Stimulated activated CD4-positive, alpha-beta T cell treated with anti-CD3 and anti-CD28 coated beads, TNF-alpha, amount 100 ng/mL, for 4 hours (primary cell): ENCODE measurements around the gene CORIN.
"Not testable (repeated sequence)": the region's sequence is repeated elsewhere in the genome, so short reads cannot be mapped to it uniquely, and the experiment has no call there.

ENCODE experiments used
- DNase-seq, 3 experiments: peaks; one replicate each; pipeline ENCODE4 v3.0.0-alpha.2; 2020; ENCODE audit warnings: low read depth in 3 of 3

The CORIN gene

GRCh38 chr4:47721485-47721884 lies 116.4 kb downstream of the CORIN start:
- DNase-seq = no peak

- no peak for DNase-seq
These were observed 117.1 kb downstream of the CORIN start for GRCh38 chr4:47720787-47721186.

GRCh38 chr4:47719576-47719975 lies 118.3 kb downstream of the CORIN start:
- DNase-seq = no peak

DNA sequence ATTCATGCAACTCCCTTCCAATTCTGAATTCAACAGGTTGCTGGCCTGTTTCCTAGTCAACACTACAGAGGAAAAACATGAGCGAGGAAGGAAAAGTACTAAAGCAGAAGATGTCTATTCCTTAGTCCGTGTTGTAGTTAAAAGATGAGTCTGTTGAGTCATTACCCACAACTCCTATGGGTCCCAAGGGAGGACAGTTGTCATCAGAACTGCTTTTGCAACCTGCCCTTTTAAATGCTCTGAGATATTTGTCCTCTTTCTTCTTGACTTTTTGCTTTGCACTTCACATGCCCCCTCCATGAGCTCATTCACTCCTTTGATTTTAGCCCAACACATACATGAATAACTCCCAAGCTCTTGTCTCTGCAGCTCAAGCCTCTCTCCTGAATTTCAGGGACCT lies 119.2 kb downstream of the CORIN start:
- DNase-seq = no peak

DNA sequence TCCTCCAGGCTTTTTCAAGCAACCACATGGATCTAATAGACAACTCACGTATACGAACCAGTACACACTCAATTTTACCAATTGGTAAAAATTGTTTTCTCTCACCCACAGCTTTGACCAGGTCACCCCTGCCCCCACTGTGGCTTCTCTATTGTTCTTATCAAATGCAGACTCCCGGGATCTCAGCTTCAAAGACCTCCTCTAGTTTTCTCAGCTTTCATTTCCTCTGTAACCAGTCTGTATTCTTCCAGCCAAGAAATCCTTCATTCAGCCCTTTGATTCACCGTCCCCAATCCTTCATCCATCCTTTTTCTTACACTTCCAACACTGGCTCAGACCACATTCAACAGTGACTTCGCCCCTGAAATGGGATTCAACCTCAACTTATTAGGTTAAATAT lies 120.7 kb downstream of the CORIN start:
- no peak for DNase-seq

DNA sequence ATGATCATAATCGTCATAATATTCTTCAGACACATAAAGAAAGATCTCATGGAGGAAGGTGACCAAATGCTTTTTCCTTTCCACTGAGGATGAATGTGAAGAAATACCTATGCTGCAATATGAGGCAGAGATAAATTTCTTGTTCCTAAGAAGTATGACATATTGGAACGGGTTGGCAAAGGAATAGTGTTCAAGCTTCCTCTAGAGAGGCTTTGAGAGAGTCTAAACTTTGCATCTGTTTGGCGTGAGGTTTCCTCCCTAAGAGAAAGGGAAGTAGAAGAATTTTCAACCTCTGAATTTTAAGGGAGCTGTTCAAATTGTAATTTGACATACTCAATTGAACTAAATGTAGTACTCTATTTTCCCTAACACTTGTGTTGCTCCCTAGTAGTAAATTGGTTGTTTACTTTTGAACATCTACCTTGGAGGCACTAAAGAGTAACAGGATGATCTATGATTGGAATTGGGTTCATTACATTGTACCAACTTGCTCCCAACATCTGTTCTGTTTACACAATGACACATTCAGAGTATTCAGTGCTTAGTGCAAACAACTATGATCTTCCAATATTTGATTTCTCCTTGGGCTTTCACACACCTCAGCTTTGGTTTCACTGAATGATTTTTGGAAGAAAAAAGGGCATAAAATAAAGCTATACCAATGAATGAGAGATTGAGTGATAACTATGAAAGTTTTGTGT lies 122.0 kb downstream of the CORIN start:
- no peak for DNase-seq

DNA sequence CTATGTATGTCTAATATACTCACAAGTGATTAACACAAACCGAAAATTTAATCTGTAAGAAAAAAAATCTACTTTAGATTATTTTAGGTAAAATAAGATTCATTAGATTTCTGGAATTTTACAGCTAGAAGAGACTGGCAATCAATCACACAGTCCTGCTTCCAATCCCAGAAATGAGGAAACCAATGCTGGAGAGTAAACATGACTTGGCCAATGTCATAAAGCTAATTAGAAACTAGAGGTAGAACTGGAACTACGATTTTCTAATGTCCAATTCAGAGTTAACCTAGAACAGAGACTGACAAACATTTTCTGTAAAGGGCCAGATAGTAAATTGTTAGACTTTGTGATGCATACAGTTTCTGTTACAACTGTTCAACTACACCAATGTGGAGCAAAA lies 123.6 kb downstream of the CORIN start:
- DNase-seq = no peak

DNA sequence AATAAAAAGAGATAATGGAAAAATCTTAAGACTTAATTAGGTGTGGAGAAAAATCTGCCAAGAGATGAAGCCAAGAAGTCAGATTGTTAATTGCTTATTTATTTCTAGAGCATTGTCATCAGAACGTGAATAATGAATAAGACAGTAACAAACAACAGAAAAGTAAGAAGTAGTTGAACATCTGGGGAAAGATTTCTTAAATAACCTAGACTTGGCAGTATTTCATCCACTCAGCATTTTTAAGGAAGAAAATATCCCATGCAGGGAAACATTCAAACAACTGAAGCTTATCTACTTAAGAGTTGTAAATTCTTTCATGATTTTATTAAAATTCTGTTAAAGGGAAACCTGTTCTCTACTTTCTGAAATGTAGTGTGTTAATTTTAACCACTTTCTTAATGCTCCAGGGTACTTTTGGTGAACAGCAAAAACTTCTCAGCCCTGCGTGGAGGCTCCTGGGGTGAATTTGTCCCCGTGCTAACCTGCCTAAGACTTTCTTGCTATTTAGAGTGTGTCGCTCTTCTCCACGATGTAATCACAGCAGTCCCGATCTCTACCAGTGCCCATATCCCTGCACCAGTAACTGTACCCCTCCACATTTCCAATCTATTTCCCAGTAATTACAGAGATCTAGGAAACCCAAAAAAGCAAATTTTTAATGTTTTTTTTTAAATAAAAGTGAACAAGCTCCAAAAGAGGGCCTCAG lies 124.6 kb downstream of the CORIN start:
- no peak for DNase-seq

GRCh38 chr4:47711646-47712045 lies 126.2 kb downstream of the CORIN start:
- no peak for DNase-seq

DNA sequence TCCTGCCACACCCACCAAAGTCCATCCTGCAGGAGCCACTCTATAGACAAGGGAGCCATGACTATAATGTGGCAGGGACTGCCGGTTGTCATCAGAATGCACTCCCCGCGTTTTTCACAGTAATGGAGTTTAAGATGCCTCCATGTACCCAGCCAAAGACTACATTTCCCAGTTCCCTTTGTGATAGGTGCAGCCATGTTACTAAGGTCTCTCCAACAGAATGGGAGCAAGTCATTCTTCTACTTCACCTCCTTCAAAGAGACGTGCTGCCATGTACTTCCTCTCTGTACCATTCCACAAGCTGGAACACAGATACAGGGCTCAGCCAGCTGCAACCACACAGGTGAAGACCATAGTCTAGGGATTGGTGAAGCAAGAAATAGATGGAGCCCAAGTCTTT lies 126.7 kb downstream of the CORIN start:
- no peak for DNase-seq

GRCh38 chr4:47706352-47706751 lies 131.5 kb downstream of the CORIN start:
- DNase-seq = not testable (repeated sequence)

- DNase-seq = no peak
These were observed 132.4 kb downstream of the CORIN start for GRCh38 chr4:47705326-47705981.

DNA sequence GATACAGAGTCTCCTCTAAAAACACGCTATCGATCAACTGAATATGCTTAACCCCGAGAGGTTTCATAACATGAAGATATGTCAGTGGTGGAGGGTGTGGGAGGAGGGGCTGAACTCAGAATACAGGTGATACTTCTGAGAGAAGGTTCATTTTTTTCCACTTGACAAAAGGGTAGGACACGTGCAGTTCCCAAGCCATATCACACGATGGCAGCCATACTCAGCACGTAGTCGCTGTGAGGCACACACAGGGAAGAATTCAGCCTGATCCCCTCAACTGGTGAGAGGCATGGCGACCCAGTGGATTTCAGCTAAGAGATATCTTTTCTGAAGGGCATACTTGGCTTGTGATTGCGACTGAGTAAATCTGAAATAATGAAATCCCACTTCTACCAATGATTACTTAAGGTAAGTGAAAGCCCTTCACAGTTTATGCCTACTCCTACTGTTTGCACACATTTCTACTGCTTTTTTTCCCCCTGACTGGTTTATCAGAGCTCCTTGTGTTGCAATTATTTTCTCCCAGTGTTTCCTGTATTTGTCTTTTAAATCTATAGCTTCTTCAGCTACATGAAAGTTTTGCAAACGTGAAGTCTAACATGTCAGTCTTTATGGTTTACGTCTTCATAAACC lies 133.1 kb downstream of the CORIN start:
- DNase-seq = no peak

DNA sequence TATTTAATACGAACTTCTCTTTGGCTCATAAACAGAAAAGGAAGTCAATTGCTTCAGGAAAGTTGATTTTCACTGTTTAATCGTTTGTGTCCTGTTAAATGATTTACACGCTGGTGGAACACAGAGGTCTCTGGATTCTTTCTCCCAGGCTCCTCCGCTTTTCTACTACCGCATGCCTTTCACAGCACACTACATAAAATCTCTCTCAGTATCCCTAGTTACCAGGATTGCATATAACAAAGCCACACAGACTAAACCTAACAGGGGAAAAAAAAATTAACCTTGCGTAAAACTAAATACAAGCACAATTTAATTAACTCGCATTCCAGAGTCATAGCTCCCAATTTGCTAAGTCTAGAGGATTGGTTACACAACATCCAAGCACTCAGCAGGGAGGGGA lies 133.9 kb downstream of the CORIN start:
- no peak for DNase-seq

- DNase-seq = no peak
These were observed 134.9 kb downstream of the CORIN start for GRCh38 chr4:47703008-47703407.

DNA sequence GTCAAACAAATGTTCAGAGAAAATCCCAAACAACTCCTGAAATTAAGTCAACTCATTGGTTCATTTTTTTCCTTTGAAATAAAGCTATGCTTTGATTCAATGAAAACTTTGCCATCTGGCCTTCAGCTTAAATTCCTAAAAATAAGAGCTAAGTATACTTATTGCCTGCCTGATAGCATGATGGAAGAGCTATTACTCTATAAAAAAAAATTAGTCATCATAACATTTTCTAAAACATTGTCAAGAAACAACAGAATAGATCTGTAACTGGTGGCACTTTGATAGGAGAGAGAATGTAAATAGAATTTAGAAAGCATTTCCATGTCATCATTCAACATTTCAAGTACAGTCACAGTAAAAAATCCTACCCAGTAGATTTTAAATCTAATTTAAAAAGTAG lies 136.6 kb downstream of the CORIN start:
- no peak for DNase-seq

GRCh38 chr4:47698837-47699236 lies 139.0 kb downstream of the CORIN start:
- DNase-seq = no peak

- no peak for DNase-seq
These were observed 141.0 kb downstream of the CORIN start for GRCh38 chr4:47696823-47697222.

GRCh38 chr4:47695260-47695659 lies 142.6 kb downstream of the CORIN start:
- no peak for DNase-seq

DNA sequence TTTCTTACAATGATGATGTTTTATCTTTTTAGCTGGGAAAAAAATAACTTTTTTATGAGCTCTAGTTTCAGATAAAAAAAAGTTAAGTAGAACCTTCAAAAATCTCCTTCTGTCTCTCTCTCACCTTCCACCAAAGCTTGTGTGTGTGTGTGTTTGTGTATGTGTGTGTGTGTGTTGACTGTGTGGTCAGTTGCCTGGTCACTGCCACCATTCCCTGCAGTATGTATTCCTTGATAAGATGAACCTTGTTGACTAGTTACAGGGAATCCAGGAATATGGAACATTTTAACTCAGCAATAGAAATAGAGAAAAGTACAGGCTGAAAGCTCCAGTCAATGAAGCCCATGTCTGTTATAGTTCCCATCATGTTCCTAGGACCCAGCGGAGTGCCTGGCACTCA lies 143.5 kb downstream of the CORIN start:
- no peak for DNase-seq

DNA sequence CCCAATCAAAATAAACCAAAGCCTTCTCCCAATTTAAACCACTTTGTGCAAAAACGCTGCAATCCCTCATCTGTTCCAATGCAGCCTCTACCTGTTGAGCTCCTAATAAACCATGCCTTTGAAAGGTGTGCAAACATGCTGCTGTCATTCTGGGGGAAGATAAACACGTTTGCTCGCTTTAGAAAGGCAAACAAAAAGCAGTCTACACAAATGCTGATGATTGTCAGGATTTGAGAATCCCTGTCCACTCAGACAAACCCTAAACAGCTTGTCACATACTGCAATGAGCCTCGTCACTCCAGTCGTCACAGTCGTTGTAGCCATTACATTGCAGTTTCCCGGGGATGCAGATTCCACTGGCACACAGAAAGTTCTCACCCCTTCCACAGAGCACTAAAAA lies 145.2 kb downstream of the CORIN start:
- no peak for DNase-seq

DNA sequence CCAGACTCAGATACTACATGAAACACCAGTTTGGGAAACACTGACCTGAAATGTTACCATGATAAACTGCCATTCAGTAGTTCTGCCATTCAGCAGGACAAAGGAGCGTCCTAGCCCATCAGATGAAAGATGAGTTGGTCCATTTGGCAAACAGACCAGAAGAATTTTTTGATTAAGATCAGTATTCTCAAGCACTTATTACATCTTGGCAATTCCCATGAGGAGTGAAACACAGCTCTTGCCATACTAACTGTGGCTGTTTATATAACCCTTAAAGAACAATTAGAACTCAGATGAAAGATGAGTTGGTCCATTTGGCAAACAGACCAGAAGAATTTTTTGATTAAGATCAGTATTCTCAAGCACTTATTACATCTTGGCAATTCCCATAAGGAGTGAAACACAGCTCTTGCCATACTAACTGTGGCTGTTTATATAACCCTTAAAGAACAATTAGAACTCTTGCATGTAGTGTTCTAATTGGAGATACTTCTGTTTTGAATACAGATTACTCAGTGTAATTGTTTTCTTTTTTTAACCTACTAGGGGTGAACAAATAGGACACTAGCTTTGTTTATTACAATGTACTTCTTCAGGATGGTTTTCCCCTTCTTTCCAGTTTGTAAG lies 146.0 kb downstream of the CORIN start:
- not testable (repeated sequence) for DNase-seq
